Activated CD4-positive, alpha-beta T cell treated with anti-CD3 and anti-CD28 coated beads, Interleukin-2, amount 50 U/mL, for 16 hours (primary cell): ENCODE results near the gene ADCYAP1.
A peak's percentile ranks its signal among the peaks of the same experiment; 100 is the strongest.
"Not testable (repeated sequence)": the region's sequence is repeated elsewhere in the genome, so short reads cannot be mapped to it uniquely, and the experiment has no call there.

Experiments
- DNase-seq: peaks from one replicate; pipeline ENCODE4 v3.0.0-alpha.2; 2020

Gene ADCYAP1

GRCh38 chr18:904218-905090 is at the start of gene ADCYAP1:
Gene ADCYAP1 (plus strand): TSS chr18:904871. CDS start chr18:905387, 516 bp downstream.
- no peak for DNase-seq

DNA sequence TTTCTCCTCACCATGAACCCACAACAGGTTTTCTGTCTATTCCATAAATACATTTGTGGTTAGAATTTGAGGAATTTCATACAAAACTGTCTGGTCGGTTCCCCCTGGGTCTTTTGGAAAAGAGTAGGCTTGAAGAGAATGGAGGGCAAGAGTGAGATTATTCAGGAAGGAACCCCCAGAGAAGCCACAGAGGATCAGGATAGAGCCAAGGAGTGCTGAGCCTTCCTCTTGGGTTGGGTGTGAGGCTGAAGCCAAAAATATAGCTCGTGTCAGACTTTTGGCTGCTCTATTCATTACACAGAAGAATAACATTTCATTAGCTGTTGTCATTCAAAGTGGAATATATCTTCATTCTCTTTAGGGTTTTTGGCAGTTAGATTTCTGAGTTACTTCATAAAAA is 46.7 kb upstream of the ADCYAP1 start:
- no peak for DNase-seq

- DNase-seq: peak; percentile 72
These were observed 39.8 kb upstream of the ADCYAP1 start for GRCh38 chr18:864872-865273.

- no peak for DNase-seq
These were observed 37.4 kb upstream of the ADCYAP1 start for GRCh38 chr18:867257-867656.

GRCh38 chr18:873426-873825 is 31.2 kb upstream of the ADCYAP1 start:
- DNase-seq: not testable (repeated sequence)

DNA sequence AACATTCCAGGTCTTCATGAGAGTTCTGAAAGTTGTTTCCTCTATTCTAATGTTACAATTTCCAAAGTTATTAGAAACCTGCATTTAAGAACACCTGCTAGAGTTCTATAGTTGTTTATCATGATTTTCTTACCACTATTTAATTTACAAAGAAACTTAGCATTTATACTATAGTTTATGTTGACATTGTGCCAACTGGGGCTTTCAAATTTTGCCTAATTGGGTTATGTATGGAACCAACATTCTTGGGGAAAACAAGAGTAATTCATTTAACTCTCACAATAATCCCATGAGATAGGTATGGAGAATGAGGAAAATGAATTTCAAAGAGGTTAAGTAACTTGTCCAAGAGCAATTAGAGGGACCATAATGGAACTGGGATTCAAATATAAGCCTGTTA is 28.8 kb upstream of the ADCYAP1 start:
- DNase-seq: no peak

- no peak for DNase-seq
These were observed 27.4 kb upstream of the ADCYAP1 start for GRCh38 chr18:877238-877637.

- no peak for DNase-seq
These were observed 18.6 kb upstream of the ADCYAP1 start for GRCh38 chr18:886076-886475.

GRCh38 chr18:887716-888115 is 17.0 kb upstream of the ADCYAP1 start:
- DNase-seq: no peak

DNA sequence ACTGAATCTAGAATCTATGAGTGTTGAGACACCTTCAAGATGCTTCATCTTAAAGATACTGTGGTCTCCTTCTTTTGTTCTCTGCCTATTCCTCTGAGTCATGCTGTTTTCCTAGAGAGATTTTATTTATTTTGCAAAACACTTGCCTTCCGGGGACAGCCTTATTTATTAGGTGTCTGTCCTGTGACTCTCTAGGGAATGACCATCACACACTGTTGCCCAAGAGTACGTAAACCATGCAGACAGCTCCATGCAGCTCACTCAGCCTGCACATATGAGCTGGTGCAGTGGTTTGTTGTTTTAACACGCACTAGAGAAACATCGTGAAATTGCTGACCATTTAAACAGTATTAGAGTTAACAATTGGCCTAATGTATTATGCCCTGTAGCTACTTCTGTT is 12.4 kb upstream of the ADCYAP1 start:
- DNase-seq: no peak

DNA sequence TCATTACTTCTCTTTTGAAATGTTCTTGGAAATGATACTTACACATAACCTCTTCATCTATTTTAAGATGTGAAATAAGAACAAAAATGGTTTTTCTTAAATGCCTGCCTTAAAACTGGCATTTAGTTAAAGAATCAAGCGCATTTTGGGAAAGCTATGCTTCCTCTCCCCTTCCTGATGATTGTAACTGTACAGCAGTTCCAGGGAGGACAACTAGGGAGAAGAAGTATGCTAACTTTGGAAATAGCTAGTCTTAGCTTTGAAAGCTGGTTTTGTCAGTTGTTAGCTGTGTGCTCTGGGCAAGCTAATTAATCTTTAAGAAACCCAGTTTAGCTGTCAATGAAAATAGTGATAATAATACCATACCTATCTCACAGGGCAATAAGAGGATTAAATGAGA is 8.4 kb upstream of the ADCYAP1 start:
- no peak for DNase-seq

DNA sequence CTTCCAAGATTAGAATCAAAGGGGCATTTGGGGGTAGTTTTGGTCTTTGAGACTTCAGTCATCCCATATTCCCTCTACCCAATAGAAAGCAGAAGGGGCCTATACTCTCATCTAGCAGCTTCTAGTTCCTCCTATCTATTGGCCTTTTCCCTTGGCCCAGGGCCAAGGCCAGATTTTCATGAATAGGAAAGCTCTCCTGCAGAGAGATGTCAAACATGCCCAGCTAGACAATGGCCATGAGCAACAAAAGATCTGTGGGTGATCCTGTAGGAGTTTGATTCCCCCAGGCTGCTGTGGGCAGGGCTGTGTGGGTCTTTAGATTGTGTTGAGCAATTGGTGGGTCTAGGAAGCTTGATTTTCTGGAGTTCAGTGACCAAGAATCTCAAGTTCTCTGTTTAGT is 2.9 kb upstream of the ADCYAP1 start:
- no peak for DNase-seq

DNA sequence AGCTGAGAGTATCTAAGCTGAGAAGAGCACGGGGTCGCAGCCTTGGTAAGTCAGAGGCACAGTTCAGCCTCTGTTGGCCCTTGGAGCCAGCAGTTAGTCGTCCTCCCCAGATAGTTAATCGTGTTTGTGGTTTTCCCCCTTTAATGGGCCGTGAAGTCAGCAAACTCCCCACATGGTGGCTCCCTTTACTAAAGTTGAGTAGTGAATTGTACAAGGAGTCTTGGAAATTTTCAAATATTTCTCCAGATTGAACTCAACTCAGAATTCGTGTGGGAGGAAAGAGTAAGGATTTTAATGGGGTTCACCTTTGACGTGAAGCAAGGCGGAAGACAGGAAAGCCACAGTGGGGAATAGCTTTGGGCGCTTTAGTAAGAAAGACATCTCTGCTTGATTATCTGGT is 2.4 kb upstream of the ADCYAP1 start:
- DNase-seq: no peak

- DNase-seq: peak; percentile 52
These were observed 970 bp upstream of the ADCYAP1 start for GRCh38 chr18:903701-904100.

DNA sequence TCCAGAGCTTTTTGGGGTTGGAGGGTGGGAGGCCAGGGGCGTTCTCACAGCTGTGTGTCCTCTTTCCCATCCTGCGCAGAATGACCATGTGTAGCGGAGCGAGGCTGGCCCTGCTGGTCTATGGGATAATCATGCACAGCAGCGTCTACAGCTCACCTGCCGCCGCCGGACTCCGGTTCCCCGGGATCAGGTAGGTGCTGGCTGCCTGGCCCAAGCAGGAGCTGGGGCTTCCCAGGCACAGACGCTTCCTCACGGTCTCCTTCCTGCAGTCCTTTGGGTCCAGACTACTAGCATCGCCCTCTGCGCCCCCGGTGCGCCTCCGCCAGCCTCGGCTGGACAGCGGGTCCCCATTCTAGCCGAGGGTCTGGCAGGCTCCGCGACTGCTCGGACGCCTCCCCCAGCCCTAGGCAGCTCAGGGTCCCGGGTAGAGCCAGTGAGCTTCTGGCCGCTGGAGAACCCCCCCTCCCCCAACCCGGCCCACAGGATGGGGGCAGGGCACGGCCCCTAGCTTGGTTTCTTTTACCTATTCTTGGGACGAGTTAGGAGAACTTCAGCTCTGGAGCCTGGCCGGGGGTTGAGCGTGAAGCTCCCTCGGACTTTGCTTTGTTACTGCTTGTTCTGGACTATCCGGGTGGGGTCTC is 756 bp downstream of the ADCYAP1 start:
- no peak for DNase-seq

- no peak for DNase-seq
These were observed 1.3 kb downstream of the ADCYAP1 start for GRCh38 chr18:905948-906415.

GRCh38 chr18:906416-907114 is 1.9 kb downstream of the ADCYAP1 start:
- DNase-seq: no peak

DNA sequence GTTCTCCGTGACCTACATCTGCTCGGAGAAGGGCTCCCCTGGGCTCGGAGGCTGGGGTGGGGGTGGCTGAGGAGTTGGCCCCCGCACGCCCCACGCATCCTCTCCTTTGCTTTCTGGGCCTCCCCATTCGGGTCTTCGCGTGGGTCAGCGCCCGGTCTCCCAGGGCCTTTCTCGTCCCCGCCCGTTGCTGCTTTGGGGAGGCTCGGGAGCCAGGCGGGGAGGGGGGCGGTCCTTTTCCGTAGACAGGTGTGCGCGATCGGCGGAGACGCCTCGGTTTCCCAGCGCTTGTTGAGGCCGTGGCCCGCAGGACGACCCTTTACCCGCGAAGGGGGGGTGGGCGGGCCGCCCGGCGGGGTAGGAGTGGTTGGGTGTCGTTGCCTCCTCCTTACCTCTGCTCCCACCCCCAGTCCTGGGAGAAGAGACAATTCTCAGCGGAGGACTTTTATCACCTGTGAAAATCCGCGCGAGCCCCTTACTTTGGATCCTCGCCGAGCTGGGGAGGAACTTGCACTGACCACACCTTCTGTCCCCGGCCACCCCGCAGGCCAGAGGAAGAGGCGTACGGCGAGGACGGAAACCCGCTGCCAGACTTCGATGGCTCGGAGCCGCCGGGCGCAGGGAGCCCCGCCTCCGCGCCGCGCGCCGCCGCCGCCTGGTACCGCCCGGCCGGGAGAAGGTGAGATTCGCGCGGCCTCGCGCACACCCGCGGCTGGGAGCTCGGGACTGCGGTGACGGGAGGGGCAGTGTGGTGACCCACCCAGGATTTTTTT is 2.6 kb downstream of the ADCYAP1 start:
- peak; percentile 3 for DNase-seq

- DNase-seq: peak; percentile 3
These were observed 3.5 kb downstream of the ADCYAP1 start for GRCh38 chr18:907885-908757.

DNA sequence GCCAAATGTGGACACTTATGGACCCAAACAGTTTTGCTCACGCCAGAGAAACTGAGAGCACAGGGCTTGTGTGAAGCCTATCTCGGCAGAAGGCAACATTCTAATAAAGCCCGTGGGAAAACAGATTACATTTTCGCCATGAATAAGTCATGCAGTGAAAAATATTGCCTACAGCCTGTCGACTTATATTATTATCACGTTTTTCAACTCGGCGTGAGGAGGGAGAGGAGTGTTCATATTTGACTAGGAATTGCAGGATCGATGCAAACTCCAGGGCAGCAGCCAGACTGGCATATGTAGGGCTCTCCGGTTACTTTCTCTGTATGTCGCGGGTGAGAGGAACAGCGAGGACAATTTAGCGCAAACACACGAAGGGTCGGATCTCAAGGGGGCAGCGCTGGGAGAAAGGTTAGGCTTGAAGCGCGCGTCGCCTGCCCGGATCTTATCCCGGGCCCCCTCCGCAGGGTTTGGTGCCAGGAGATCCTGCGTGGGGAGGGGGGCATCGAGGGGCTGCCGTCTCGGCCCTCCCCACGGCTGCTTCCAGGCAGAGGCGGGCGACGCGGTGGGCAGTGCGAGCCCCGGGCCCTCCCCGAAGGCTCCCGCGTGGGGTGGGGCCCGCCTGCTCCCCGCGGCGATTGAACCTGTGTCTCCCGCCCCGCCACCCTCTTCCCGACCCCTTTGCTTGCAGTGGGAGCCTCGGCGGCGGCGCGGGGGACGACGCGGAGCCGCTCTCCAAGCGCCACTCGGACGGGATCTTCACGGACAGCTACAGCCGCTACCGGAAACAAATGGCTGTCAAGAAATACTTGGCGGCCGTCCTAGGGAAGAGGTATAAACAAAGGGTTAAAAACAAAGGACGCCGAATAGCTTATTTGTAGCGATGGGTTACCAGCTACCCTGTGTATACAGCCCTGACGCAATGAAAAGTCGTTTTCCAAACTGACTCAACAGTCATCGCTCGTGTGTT is 4.4 kb downstream of the ADCYAP1 start:
- no peak for DNase-seq

- DNase-seq: no peak
These were observed 5.6 kb downstream of the ADCYAP1 start for GRCh38 chr18:910247-910646.
